ENCODE data around the gene ZFHX2.

Gene ZFHX2

DNA sequence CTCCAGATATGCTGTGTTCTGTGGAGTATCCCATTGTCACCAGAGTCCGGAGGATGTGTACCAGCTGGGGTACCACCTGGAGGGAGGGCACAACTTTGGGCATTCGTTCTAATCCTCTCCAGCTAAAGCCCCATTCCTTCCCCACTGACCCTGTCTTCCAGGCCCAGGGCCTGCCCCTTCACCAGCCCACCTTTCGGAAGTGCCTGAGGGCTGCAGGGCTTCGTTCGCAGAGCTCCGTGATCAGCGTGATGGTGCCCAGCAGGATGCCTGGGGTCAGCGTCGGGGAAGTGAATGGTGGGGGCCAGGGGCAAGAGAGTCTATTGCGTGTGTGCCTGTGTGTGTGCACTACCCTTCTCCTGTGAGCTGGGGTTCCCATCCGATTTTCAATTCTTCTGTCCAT, 14.1 kb upstream of the ZFHX2 start:
- H3K27ac ChIP-seq (ENCODE audit: low read length) = no peak overlapping the region
- H3K36me3 ChIP-seq (replicated peaks; ENCODE audit: low read depth, low read length) = peaks cover 34% of the 10 kb centered on the region
- H3K4me2 ChIP-seq (ENCODE audit: low read length) = no peak overlapping the region
- H3K9ac ChIP-seq (ENCODE audit: low read length) = no peak overlapping the region
- no peak overlapping the region for H2AFZ ChIP-seq (ENCODE audit: low read depth, low read length)
- no peaks in the 10 kb centered on the region for H4K20me1 ChIP-seq (ENCODE audit: insufficient read depth, low read length)
- peaks cover 12% of the 10 kb centered on the region for H3K79me2 ChIP-seq (ENCODE audit: low read length)
- H3K4me1 ChIP-seq (ENCODE audit: low read length) = peaks cover 17% of the 10 kb centered on the region
- H3K4me3 ChIP-seq (ENCODE audit: low read length) = no peak overlapping the region
- H3K9me3 ChIP-seq (ENCODE audit: insufficient read depth, low read length) = no peaks in the 10 kb centered on the region
- TF ChIP-seq EZH2phosphoT487 (IDR thresholded peaks at IDR 0.05; ENCODE audit: low read depth) = no peak
- TF ChIP-seq, protein P1, sequence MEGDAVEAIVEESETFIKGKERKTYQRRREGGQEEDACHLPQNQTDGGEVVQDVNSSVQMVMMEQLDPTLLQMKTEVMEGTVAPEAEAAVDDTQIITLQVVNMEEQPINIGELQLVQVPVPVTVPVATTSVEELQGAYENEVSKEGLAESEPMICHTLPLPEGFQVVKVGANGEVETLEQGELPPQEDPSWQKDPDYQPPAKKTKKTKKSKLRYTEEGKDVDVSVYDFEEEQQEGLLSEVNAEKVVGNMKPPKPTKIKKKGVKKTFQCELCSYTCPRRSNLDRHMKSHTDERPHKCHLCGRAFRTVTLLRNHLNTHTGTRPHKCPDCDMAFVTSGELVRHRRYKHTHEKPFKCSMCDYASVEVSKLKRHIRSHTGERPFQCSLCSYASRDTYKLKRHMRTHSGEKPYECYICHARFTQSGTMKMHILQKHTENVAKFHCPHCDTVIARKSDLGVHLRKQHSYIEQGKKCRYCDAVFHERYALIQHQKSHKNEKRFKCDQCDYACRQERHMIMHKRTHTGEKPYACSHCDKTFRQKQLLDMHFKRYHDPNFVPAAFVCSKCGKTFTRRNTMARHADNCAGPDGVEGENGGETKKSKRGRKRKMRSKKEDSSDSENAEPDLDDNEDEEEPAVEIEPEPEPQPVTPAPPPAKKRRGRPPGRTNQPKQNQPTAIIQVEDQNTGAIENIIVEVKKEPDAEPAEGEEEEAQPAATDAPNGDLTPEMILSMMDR (IDR thresholded peaks at IDR 0.05; ENCODE audit: low read depth, low read length) = no peak
- H3K27me3 ChIP-seq (ENCODE audit: low read depth, low read length) = no peaks in the 10 kb centered on the region

DNA sequence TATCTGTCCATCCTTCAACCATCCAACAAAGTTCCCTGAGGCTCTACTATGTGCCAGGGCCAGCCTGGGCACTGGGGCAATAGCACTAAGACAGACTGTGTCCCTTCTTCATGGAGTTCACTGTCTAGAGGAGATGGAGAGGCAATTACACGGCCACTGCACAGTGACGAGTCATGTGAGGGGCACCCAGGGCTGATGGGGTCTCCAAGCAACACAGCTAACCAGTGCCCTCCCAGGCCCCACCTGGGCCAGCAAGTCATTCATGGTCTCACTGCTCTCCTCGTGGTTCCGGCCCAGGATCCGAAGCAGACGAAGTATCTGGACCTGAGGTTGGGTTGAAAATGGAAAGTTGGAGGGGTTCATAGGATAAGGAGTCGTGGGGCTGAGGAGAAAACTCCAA, 13.3 kb upstream of the ZFHX2 start:
- Histone ChIP-seq H2AFZ (ENCODE audit: low read depth, low read length) (no peak overlapping the region), H3K79me2 (ENCODE audit: low read length) (peaks cover 12% of the 10 kb centered on the region), H3K27ac (ENCODE audit: low read length) (no peak overlapping the region), H4K20me1 (ENCODE audit: insufficient read depth, low read length) (no peaks in the 10 kb centered on the region), H3K9me3 (ENCODE audit: insufficient read depth, low read length) (no peaks in the 10 kb centered on the region), H3K4me1 (ENCODE audit: low read length) (peaks cover 17% of the 10 kb centered on the region), H3K9ac (ENCODE audit: low read length) (no peak overlapping the region), H3K4me3 (ENCODE audit: low read length) (no peak overlapping the region), H3K27me3 (ENCODE audit: low read depth, low read length) (no peaks in the 10 kb centered on the region), H3K36me3 (replicated peaks; ENCODE audit: low read depth, low read length) (peaks cover 39% of the 10 kb centered on the region), H3K4me2 (ENCODE audit: low read length) (no peak overlapping the region)
- TF ChIP-seq EZH2phosphoT487 (IDR thresholded peaks at IDR 0.05; ENCODE audit: low read depth) = no peak
- TF ChIP-seq, protein P1 (IDR thresholded peaks at IDR 0.05; ENCODE audit: low read depth, low read length) = no peak

DNA sequence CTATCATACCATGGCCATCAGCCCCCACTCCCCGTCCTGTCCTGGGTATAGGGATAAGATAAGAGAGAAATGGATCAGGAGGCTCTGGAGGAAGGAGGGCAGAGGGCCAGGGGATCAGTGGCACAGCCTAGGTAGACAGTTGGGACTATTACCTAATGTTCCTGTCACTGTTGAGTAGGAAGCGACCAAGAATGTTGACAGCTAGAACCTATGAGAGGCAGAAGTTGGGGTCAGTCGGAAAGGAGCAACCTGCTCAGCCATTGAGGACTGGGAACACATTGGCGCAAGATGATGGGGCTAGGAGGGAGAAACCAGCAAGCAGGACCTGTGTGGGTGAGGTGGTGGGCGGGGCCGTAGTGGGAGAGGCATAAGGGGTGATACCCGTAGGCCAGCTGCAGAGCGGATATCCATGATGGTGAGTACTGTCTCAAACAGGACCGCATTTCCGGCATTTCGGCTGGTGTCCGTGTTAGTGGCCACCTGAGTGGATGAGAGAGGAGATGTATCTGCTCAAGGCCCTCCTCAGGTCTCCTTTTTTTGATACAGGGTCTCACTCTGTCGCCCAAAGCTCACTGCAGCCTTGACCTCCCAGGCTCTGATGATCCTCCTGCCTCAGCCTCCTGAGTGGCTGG, 12.7 kb upstream of the ZFHX2 start:
- H3K9me3 ChIP-seq (ENCODE audit: insufficient read depth, low read length) = no peaks in the 10 kb centered on the region
- H4K20me1 ChIP-seq (ENCODE audit: insufficient read depth, low read length) = no peaks in the 10 kb centered on the region
- H2AFZ ChIP-seq (ENCODE audit: low read depth, low read length) = no peak overlapping the region
- H3K27ac ChIP-seq (ENCODE audit: low read length) = no peak overlapping the region
- H3K27me3 ChIP-seq (ENCODE audit: low read depth, low read length) = no peaks in the 10 kb centered on the region
- no peak overlapping the region for H3K4me3 ChIP-seq (ENCODE audit: low read length)
- peaks cover 12% of the 10 kb centered on the region for H3K79me2 ChIP-seq (ENCODE audit: low read length)
- no peak overlapping the region for H3K9ac ChIP-seq (ENCODE audit: low read length)
- no peak overlapping the region for H3K4me2 ChIP-seq (ENCODE audit: low read length)
- TF ChIP-seq EZH2phosphoT487 (IDR thresholded peaks at IDR 0.05; ENCODE audit: low read depth) = no peak
- TF ChIP-seq, protein P1 (IDR thresholded peaks at IDR 0.05; ENCODE audit: low read depth, low read length) = no peak
- peaks cover 17% of the 10 kb centered on the region for H3K4me1 ChIP-seq (ENCODE audit: low read length)
- H3K36me3 ChIP-seq (replicated peaks; ENCODE audit: low read depth, low read length) = peaks cover 42% of the 10 kb centered on the region

DNA sequence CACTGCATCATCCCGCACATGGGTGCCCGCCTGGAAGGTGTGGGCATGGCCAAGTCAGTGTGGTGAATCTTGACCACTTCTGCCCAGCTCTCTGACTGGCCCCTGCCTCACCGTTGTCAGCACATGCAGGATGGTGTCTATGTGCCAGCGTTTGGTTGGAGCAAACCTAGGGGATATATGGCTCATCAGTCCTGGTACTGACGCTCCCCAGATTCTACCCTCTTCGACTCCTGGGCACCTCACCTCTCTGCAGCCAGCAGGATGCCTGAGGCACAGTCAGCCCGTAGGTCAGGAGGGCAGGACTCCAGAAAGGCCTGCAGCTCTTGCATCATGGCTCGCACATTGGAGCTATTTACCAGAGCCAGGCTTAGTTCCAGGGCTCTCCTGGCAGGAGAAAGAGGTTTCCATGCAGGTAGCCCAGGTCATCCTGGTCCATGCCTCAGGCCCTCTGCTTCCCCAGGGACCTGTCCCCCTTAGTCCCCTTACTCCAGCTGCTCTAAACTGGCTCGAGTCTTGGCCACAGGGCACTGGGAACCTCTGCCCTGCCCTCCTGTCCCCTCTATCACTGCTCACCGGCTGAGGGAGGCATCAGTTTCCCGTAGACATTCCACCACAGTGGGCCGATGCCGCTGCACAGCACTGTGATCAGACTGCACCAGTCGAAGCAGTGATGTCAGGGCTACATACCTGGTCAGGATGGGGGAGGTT, 12.1 kb upstream of the ZFHX2 start:
- Histone ChIP-seq H2AFZ (ENCODE audit: low read depth, low read length) (no peak overlapping the region), H3K9ac (ENCODE audit: low read length) (no peak overlapping the region), H3K4me2 (ENCODE audit: low read length) (no peak overlapping the region), H3K27me3 (ENCODE audit: low read depth, low read length) (no peaks in the 10 kb centered on the region), H4K20me1 (ENCODE audit: insufficient read depth, low read length) (no peaks in the 10 kb centered on the region), H3K36me3 (replicated peaks; ENCODE audit: low read depth, low read length) (peaks cover 48% of the 10 kb centered on the region), H3K27ac (ENCODE audit: low read length) (no peak overlapping the region), H3K79me2 (ENCODE audit: low read length) (peaks cover 15% of the 10 kb centered on the region), H3K9me3 (ENCODE audit: insufficient read depth, low read length) (no peaks in the 10 kb centered on the region), H3K4me3 (ENCODE audit: low read length) (no peak overlapping the region), H3K4me1 (ENCODE audit: low read length) (peaks cover 12% of the 10 kb centered on the region)
- TF ChIP-seq, protein P1 (IDR thresholded peaks at IDR 0.05; ENCODE audit: low read depth, low read length) = no peak
- no peak for TF ChIP-seq EZH2phosphoT487 (IDR thresholded peaks at IDR 0.05; ENCODE audit: low read depth)
